LNCaP clone FGC (cell line): ENCODE data around the gene ANXA6.

Experiments
- DNase-seq: peaks from one replicate; pipeline ENCODE4 v3.0.0-alpha.2; 2011; ENCODE audit warnings: low read depth
- H3K4me3 ChIP-seq: 2 replicates; pipeline ENCODE4 v1.5.1; 2011; ENCODE audit warnings: mild to moderate bottlenecking, low read depth, low read length, control low read depth
- TF ChIP-seq, protein P1 (sequence below): IDR thresholded peaks from 2 replicates; pipeline ENCODE4 v1.5.1; 2012; ENCODE audit warnings: mild to moderate bottlenecking; ENCODE audit not compliant: control insufficient read depth, insufficient read depth; ENCODE audit errors: extremely low read depth

The ANXA6 gene

GRCh38 chr5:151085517-151086041, 72.0 kb downstream of the ANXA6 start:
- no peak overlapping the region for H3K4me3 ChIP-seq
- DNase-seq = no peak
- TF ChIP-seq, protein P1, sequence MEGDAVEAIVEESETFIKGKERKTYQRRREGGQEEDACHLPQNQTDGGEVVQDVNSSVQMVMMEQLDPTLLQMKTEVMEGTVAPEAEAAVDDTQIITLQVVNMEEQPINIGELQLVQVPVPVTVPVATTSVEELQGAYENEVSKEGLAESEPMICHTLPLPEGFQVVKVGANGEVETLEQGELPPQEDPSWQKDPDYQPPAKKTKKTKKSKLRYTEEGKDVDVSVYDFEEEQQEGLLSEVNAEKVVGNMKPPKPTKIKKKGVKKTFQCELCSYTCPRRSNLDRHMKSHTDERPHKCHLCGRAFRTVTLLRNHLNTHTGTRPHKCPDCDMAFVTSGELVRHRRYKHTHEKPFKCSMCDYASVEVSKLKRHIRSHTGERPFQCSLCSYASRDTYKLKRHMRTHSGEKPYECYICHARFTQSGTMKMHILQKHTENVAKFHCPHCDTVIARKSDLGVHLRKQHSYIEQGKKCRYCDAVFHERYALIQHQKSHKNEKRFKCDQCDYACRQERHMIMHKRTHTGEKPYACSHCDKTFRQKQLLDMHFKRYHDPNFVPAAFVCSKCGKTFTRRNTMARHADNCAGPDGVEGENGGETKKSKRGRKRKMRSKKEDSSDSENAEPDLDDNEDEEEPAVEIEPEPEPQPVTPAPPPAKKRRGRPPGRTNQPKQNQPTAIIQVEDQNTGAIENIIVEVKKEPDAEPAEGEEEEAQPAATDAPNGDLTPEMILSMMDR = no peak

GRCh38 chr5:151084363-151084762, 73.2 kb downstream of the ANXA6 start:
- TF ChIP-seq, protein P1 = no peak
- no peak for DNase-seq
- H3K4me3 ChIP-seq = no peak overlapping the region

DNA sequence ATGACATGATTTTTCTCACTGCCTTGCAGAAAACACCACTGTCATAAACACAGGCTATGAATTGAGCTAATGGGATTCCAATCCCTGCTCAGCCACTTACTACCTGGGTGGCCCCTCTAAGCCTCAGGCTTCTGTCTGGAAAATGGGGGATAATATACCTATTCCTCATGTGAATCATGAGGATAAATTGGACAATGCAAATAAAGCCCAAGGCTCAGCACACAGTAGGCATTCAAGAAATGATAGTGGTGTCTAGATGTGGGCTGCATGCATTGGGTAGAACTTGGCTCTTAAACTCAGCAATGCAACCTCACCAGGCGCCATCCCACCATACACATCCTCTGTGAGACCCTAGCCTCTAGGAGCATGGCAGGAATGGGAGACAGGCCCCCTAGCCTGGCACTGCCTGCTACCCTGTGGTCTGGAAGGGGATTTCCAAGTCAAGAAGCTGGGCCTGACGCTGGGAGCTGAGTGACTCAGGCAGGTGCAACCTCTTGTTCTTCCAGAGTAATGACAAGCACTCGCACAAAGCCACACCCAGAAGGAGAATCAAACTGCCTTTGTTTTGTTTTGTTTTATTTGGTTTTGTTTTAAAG, 74.4 kb downstream of the ANXA6 start:
- TF ChIP-seq, protein P1 = no peak
- DNase-seq = no peak
- no peak overlapping the region for H3K4me3 ChIP-seq

- no peak overlapping the region for H3K4me3 ChIP-seq
- DNase-seq = no peak
Measured at GRCh38 chr5:151082282-151082902, 75.2 kb downstream of the ANXA6 start.

DNA sequence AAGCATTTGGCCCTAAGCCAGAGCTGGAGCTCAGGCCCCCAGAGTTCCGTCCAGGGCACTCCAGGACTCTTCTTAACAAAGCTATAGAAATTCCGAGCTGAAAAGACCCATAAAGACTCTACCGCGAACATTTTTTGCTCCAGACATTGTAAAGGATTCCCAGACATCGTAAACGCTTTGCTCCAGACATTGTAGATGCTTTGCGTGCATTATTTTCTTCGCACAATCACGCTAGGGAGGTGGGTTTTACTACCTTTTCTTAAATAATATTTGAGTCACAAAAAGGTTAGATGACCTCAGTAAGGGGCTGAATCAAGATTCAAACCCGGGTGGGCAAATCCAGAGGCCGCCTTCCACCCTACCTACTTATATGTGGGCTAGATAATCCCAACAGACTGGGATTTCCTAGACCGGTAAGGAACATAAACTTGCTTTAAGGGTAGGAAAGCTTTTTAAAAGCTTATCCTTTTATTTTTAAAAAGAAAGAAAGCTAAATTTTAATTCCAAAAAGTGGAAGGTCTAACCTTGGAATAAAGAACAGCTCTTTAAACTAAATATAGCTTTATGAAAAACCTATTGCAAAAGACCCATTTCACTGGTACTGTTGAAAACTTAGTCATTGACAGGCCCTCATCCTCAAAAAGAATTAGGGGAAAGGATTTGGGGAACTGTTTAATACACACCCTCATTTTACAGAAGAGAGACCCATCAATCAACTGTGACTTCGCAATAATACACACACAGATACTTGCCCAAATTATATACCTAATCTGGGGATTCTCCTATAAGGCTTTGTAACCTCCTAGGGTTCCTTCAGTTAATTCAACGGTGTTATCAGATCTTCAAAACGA, 75.9 kb downstream of the ANXA6 start:
- no peak for DNase-seq
- TF ChIP-seq, protein P1 = no peak
- H3K4me3 ChIP-seq = peak overlapping the region; percentile 81

More at GRCh38 chr5:151082282-151082902, 75.2 kb downstream of the ANXA6 start:
- TF ChIP-seq, protein P1 = no peak

DNA sequence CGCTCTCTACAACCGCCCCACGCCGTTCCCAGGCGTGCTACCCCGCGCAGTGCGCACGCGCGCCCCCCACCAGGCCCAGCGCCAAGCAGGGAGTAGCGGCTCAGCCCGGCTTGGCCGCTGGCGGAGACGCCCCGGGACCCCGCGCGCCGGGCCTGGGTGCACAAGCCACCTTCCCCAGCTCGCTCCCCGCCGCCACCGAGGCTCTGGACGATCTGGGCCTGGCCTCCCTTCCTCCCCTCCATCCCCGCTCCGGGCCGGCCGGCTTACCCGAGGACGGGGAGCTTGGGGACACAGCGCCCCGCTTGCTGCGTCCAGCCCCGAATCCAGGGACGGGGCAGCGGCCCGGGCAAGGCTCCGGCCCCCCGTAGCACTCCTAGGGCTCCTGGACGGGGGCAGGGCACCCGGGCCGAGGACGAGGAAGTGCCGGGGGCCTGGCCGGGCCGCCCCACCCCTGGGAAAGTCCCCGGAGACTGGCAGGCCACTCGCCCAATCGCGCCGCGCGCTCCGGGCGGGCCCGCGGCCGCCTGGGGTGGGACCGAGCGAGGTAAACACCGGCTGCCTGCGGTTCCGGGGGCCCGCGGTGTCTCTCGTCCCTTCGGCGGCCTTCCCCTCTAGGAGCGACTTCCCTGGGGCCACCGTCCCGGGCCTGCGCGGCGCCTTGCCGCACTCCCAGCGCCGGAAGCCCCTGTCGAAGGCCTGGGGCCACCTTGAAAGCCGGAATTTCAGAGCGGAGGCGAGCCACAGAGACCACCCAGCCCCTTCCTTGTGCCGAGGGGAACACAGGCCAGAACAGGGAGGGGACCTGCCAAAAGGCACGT, 76.8 kb downstream of the ANXA6 start, which contains the start of gene TNIP1:
TNIP1 (minus strand) TSS at position 422 of the 818 bp plus-strand sequence. CDS start 15,939 bp downstream, outside the sequence.
- H3K4me3 ChIP-seq = peak within 1 kb of the TSS; percentile 81
- DNase-seq = peak; percentile 36
- TF ChIP-seq, protein P1 = no peak
